ENCODE data around the gene ATP8B4. TPM values are rescaled to one million over a fixed set of nuclear protein-coding genes. Genes with fewer than 3 reads are reported as not detected.
A peak's percentile ranks its signal among the peaks of the same experiment; 100 is the strongest.

Gene ATP8B4
- total and polyA plus RNA-seq, 4 donors = 1.9 to 19.7 (median 12.4) TPM

GRCh38 chr15:50112488-50113186 lies 6.4 kb downstream of the ATP8B4 start:
- no peak for DNase-seq (ENCODE audit: low spot score)
- Histone ChIP-seq H3K4me1 (ENCODE audit: control insufficient read depth in 4 of 4, insufficient read depth in 4 of 4, low read length in 3 of 4) (peaks cover 0 to 10% (median 5%) of the 10 kb centered on the region in 4 donors), H3K4me3 (ENCODE audit: low read depth in 1 of 3, low read length in 3 of 3) (no peak overlapping the region)

GRCh38 chr15:50110285-50110684 lies 8.7 kb downstream of the ATP8B4 start:
- H3K27me3 ChIP-seq (ENCODE audit: control insufficient read depth in 4 of 4, insufficient read depth in 4 of 4, low read length in 3 of 4) = no peaks in the 10 kb centered on the region
- H3K36me3 ChIP-seq (ENCODE audit: control insufficient read depth in 4 of 4, insufficient read depth in 3 of 4, low read depth in 1 of 4, low read length in 3 of 4) = no peaks in the 10 kb centered on the region
- WGBS = 84% methylated on average over 3 of the region's 3 CpGs
- H3K27ac ChIP-seq (ENCODE audit: low read depth in 1 of 2, low read length in 2 of 2) = no peak overlapping the region
- H3K4me1 ChIP-seq (ENCODE audit: control insufficient read depth in 4 of 4, insufficient read depth in 4 of 4, low read length in 3 of 4) = peaks cover 0 to 10% (median 5%) of the 10 kb centered on the region in 4 donors
- no peak for DNase-seq (ENCODE audit: low spot score)
- no peak overlapping the region for H3K9ac ChIP-seq (ENCODE audit: low read depth in 1 of 2, low read length in 2 of 2)
- H3K9me3 ChIP-seq (ENCODE audit: control insufficient read depth in 4 of 4, low read length in 3 of 4) = no peaks in the 10 kb centered on the region
- no peak for TF ChIP-seq HNF4A (conservative IDR thresholded peaks at IDR 0.05)
- no peak for TF ChIP-seq REST (IDR thresholded peaks at IDR 0.05)
- no peak for TF ChIP-seq HNF4G (IDR thresholded peaks at IDR 0.05)
- no peak for TF ChIP-seq CTCF (IDR thresholded peaks at IDR 0.05; ENCODE audit: low read depth, low read length, missing input control)
- no peak for TF ChIP-seq ATF3 (IDR thresholded peaks at IDR 0.05)
- no peak for TF ChIP-seq FOXA1 (IDR thresholded peaks at IDR 0.05)
- no peak for TF ChIP-seq EGR1 (IDR thresholded peaks at IDR 0.05; ENCODE audit: low read depth in 2 of 2)
- no peak for TF ChIP-seq YY1 (IDR thresholded peaks at IDR 0.05)
- no peak for TF ChIP-seq MAX (IDR thresholded peaks at IDR 0.05)
- H3K4me3 ChIP-seq (ENCODE audit: low read depth in 1 of 3, low read length in 3 of 3) = no peak overlapping the region

More at GRCh38 chr15:50112488-50113186, 6.4 kb downstream of the ATP8B4 start:
- peak overlapping the region in 1 of 2 donors; percentile 9 for H3K9ac ChIP-seq (ENCODE audit: low read depth in 1 of 2, low read length in 2 of 2)
- H3K27me3 ChIP-seq (ENCODE audit: control insufficient read depth in 4 of 4, insufficient read depth in 4 of 4, low read length in 3 of 4) = no peaks in the 10 kb centered on the region
- no peaks in the 10 kb centered on the region for H3K9me3 ChIP-seq (ENCODE audit: control insufficient read depth in 4 of 4, low read length in 3 of 4)
- WGBS = 89% methylated on average over 5 of the region's 5 CpGs
- TF ChIP-seq GABPA (IDR thresholded peaks at IDR 0.05 in 1 of 2, conservative IDR thresholded peaks at IDR 0.05 in 1 of 2) (no peak), RXRA (IDR thresholded peaks at IDR 0.05) (no peak), MAX (IDR thresholded peaks at IDR 0.05) (no peak), RAD21 (IDR thresholded peaks at IDR 0.05) (no peak)
- H3K27ac ChIP-seq (ENCODE audit: low read depth in 1 of 2, low read length in 2 of 2) = no peak overlapping the region
- H3K36me3 ChIP-seq (ENCODE audit: control insufficient read depth in 4 of 4, insufficient read depth in 3 of 4, low read depth in 1 of 4, low read length in 3 of 4) = no peaks in the 10 kb centered on the region

All from liver (tissue), 9 donors.